ENCODE results near the gene RPS26. TPM values are rescaled to one million over a fixed set of nuclear protein-coding genes. Genes with fewer than 3 reads are reported as not detected.
"Not testable (repeated sequence)": the region's sequence is repeated elsewhere in the genome, so short reads cannot be mapped to it uniquely, and the experiment has no call there.

RPS26 gene
- total and polyA plus RNA-seq, 12 donors, result 6.9 to 1,370 (median 21.4) TPM

- no peaks in the 10 kb centered on the region for H3K9me3 ChIP-seq
- H3K27ac ChIP-seq, result no peak overlapping the region
- DNase-seq, result no peak
- no peak overlapping the region for H3K4me3 ChIP-seq
- H3K36me3 ChIP-seq, result peaks cover 0 to 58% (median 16%) of the 10 kb centered on the region in 9 donors
- H3K4me1 ChIP-seq, result peaks cover 5 to 16% (median 11%) of the 10 kb centered on the region in 9 donors
- no peaks in the 10 kb centered on the region for H3K27me3 ChIP-seq
- ATAC-seq, result no peak
- TF ChIP-seq CTCF (IDR thresholded peaks at IDR 0.05), result no peak
- WGBS, 2 donors, result 84 to 88% methylated on average over 7 of the region's 7 CpGs
- intact Hi-C loops (cut with DNase I), result no loop called here
Measured at GRCh38 chr12:56001487-56002100, 40.1 kb upstream of the RPS26 start.

- DNase-seq; intact Hi-C loops (cut with DNase I); H3K27me3 ChIP-seq; H3K4me3 ChIP-seq; H3K27ac ChIP-seq; H3K9me3 ChIP-seq; ATAC-seq: not testable (repeated sequence)
- H3K4me1 ChIP-seq, result peaks cover under 1 to 16% (median 7%) of the 10 kb centered on the region in 9 donors
- H3K36me3 ChIP-seq, result peaks cover 0 to 58% (median 16%) of the 10 kb centered on the region in 9 donors
- WGBS, 2 donors, result 86 to 88% methylated on average over 5 of the region's 5 CpGs
Measured at GRCh38 chr12:56003376-56003775, 38.3 kb upstream of the RPS26 start.

GRCh38 chr12:56004211-56004610, 37.5 kb upstream of the RPS26 start:
- Histone ChIP-seq H3K27ac (no peak overlapping the region), H3K27me3 (no peaks in the 10 kb centered on the region), H3K4me1 (peaks cover 0 to 16% (median 9%) of the 10 kb centered on the region in 9 donors), H3K36me3 (peaks cover 0 to 56% (median 16%) of the 10 kb centered on the region in 9 donors), H3K9me3 (no peaks in the 10 kb centered on the region), H3K4me3 (no peak overlapping the region)
- DNase-seq (no peak), ATAC-seq (no peak)
- 94 to 95% methylated on average over 10 of the region's 10 CpGs for WGBS, 2 donors
- no peak for TF ChIP-seq CTCF (IDR thresholded peaks at IDR 0.05)
- intact Hi-C loops (cut with DNase I), result no loop called here

GRCh38 chr12:56007564-56008559, 33.9 kb upstream of the RPS26 start:
- Histone ChIP-seq H3K4me3 (peak overlapping the region; percentile 79 to 99 (median 88)), H3K36me3 (peaks cover 0 to 39% (median 13%) of the 10 kb centered on the region in 9 donors), H3K27ac (peak overlapping the region; percentile 60 to 98 (median 93)), H3K9me3 (no peaks in the 10 kb centered on the region), H3K27me3 (no peaks in the 10 kb centered on the region), H3K4me1 (peaks cover 0 to 16% (median 9%) of the 10 kb centered on the region in 9 donors)
- intact Hi-C loops (cut with DNase I), result no loop called here
- WGBS, 2 donors, result 1% methylated on average over 32 to 44 of the region's 44 CpGs
- ATAC-seq, result peak; percentile 70 to 86 (median 82)
- TF ChIP-seq CTCF (IDR thresholded peaks at IDR 0.05), result no peak
- peak; percentile 51 to 70 for DNase-seq
